NCI-H1417 treated with DMSO at 0.1 percent for 48 hours (cell line): Measurements from ENCODE around the gene KIAA0513.

ENCODE experiments used
- DNase-seq: peaks from one replicate; lab custom pipeline; 2025; lab: John Stamatoyannopoulos, UW

Gene KIAA0513

GRCh38 chr16:85004587-85005205, 22.9 kb upstream of the KIAA0513 start:
- DNase-seq, result no peak

GRCh38 chr16:85005285-85006069, 22.1 kb upstream of the KIAA0513 start:
- DNase-seq, result no peak

- DNase-seq, result no peak
Observed at GRCh38 chr16:85006639-85007038, 21.0 kb upstream of the KIAA0513 start.

GRCh38 chr16:85007496-85008214, 19.9 kb upstream of the KIAA0513 start:
- DNase-seq, result no peak

GRCh38 chr16:85008271-85008670, 19.3 kb upstream of the KIAA0513 start:
- DNase-seq, result no peak

- DNase-seq, result no peak
Observed at GRCh38 chr16:85010446-85010930, 17.1 kb upstream of the KIAA0513 start.

GRCh38 chr16:85010931-85011845, 16.4 kb upstream of the KIAA0513 start, which contains the start of gene ZDHHC7:
TSS of gene ZDHHC7 (minus strand) at chr16:85011535. CDS start at chr16:84990618, 20,917 bp downstream.
- DNase-seq, result peak; percentile 43

- DNase-seq, result no peak
Observed at GRCh38 chr16:85011846-85012284, 15.7 kb upstream of the KIAA0513 start.

GRCh38 chr16:85014311-85014710, 13.3 kb upstream of the KIAA0513 start:
- DNase-seq, result no peak

GRCh38 chr16:85015481-85016187, 12.0 kb upstream of the KIAA0513 start:
- no peak for DNase-seq

GRCh38 chr16:85017151-85017550, 10.4 kb upstream of the KIAA0513 start:
- no peak for DNase-seq

GRCh38 chr16:85017633-85018032, 10.0 kb upstream of the KIAA0513 start:
- no peak for DNase-seq

- no peak for DNase-seq
Observed at GRCh38 chr16:85018529-85019236, 8.9 kb upstream of the KIAA0513 start.

GRCh38 chr16:85019659-85020245, 7.8 kb upstream of the KIAA0513 start:
- no peak for DNase-seq

GRCh38 chr16:85025781-85026653, 1.6 kb upstream of the KIAA0513 start:
- DNase-seq, result no peak

- no peak for DNase-seq
Observed at GRCh38 chr16:85026703-85027102, 892 bp upstream of the KIAA0513 start.

GRCh38 chr16:85027958-85028684, 526 bp downstream of the KIAA0513 start:
- DNase-seq, result no peak
